NCI-H2196 treated with DMSO at 0.1 percent for 48 hours (cell line): ENCODE measurements around the gene CORO2B.

Source experiments
- DNase-seq: peaks from one replicate; lab custom pipeline; 2025; ENCODE audit not compliant: unreplicated experiment; lab: John Stamatoyannopoulos, UW

Gene CORO2B

GRCh38 chr15:68572309-68572708 is 6.5 kb upstream of the CORO2B start:
- no peak for DNase-seq

DNA sequence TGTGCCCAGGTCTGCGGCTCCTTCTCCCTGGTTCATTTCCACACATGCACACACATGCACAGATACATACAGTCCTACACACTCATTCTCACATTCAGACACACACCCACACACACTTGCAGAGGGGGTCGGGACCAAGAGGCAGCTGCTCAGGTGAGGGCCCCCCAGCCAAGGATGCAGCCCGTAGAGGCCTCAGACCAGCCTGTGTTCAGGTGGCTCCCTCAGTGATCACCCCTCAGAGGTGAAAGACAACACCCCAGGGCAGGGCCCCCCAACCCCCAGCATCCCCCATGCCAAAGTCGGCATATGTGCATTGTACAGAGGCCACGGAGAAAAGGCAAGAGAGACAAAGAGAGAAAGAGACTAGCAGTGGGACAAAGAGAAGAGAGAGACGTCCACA is 5.9 kb upstream of the CORO2B start:
- DNase-seq = no peak

GRCh38 chr15:68574046-68574445 is 4.7 kb upstream of the CORO2B start:
- DNase-seq = no peak

DNA sequence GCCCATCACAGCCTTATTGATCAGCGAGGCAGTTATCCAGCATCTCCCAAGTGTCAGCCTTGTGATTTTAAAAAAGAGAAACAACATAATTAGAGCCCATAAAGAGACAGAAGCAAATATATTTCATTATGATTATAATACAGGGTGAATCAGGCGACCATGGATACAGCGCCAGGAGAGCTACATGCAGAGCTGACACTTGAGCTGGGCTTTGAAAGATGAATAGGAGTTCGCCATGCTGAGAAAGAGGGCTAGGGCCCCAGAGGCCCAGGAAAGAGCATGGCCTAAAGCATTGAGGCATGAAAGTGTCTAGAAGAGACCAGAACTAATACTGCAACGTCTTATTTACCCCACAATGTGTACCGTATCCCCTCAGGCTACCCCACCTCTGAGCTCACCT is 4.2 kb upstream of the CORO2B start:
- DNase-seq = no peak

DNA sequence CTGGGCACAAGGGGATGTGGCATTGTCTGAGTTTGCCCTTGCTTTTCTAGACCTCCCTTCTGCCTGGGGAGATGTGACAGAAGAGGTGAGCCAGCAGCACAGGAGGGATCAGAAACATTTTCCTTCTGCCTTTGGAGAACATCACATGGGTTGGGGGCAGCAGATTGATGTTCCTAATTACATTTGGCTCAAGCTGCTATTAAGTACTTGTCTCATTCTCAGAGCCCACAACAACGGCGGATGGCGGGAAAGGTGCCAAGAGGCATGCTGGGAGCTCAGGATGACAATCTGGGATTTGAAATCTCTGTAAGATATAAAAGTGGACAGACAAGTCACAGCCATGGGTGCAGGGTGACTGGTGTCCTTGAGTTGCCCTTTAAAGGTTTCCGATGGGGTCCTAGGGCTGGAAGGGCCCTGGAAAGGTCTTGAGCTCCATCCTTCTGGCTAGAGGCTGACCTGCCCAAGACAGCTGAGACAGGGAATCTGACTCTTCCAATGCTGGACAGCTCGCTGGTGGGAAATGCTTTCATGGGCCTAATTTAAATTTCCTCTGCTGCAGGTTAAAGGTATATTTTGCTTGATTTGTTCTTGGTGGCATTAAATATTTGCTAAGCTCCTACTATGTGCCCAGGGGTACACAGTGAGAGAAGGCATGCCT is 2.4 kb upstream of the CORO2B start:
- no peak for DNase-seq

GRCh38 chr15:68578175-68578979 is 416 bp upstream of the CORO2B start:
- DNase-seq = peak; percentile 5

DNA sequence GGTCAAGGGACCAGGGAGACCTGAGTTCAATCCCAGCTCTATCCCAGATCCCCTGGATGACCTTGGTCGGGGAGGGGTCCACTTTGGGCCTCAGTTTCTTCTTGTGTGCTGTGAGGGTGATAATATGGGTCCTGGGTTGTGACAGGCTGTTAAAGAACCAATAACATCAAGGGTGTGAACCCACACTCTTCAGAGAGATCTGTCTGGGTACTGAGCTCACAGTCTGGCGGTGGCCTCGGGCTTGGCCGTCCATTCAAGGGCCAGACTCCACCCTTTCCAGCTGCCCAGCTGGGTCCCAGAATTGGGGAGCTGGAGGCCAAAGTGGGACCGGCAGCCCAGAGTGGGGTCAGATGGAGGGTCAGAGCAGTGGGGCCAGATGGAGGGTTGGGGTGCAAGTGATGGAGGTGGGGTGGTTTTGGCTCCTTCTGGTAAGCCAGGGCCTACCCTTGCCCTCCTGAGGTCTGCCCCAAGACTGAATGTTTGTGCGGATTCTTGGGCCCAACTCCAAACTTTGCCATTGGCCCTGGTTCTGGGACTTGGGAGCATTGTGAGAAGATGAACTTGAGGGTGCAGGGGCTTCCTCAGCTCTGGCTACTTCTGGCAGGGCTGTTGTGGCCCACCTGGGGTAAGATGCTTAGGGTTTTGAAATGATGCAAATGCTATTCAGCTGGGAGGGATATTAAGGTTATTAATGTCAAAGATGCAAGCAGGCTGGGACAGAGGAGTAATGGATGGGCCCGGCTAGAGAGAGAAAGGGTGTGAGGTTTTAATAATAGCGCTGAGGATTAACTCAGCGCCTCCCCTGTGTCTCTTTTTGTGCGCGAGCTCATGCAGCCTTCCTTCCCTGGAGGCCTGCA is 1.5 kb downstream of the CORO2B start:
- DNase-seq = no peak

DNA sequence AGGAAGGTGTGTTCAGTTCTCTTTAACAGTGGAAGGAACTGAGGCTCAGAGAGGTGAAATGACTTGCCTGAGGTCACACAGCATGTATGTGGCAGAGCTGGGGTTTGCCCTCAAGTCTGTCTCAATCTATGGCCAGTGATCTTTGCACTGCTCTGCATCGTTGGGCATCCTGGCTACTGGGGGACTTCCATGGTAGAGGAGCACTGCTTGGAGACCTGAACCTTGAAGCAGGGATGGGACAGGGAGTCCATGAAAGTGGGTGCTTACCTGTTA is 2.0 kb downstream of the CORO2B start:
- no peak for DNase-seq

GRCh38 chr15:68581725-68582124 is 2.9 kb downstream of the CORO2B start:
- no peak for DNase-seq

DNA sequence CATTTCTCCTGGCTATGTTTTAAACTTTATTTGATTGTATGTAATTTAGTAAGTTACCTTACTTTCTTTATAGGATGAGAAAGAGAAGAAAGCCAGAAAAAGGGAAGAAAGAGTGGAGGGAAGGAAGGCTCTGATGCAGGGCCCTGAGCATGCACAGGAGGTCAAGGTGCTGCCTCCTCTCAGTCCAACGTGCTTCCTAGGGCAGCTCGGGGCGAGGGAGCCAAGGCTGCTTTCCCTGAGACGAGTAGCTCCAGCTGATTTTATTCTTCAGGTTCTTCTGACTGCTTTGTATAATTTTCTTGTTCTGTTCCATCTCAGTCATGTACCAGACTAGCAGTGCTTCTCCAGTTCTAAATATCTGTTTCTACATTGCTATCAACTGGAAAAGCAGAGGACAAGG is 3.4 kb downstream of the CORO2B start:
- no peak for DNase-seq

- no peak for DNase-seq
These were observed 4.1 kb downstream of the CORO2B start for GRCh38 chr15:68582864-68583263.

- no peak for DNase-seq
These were observed 4.5 kb downstream of the CORO2B start for GRCh38 chr15:68583321-68583720.

DNA sequence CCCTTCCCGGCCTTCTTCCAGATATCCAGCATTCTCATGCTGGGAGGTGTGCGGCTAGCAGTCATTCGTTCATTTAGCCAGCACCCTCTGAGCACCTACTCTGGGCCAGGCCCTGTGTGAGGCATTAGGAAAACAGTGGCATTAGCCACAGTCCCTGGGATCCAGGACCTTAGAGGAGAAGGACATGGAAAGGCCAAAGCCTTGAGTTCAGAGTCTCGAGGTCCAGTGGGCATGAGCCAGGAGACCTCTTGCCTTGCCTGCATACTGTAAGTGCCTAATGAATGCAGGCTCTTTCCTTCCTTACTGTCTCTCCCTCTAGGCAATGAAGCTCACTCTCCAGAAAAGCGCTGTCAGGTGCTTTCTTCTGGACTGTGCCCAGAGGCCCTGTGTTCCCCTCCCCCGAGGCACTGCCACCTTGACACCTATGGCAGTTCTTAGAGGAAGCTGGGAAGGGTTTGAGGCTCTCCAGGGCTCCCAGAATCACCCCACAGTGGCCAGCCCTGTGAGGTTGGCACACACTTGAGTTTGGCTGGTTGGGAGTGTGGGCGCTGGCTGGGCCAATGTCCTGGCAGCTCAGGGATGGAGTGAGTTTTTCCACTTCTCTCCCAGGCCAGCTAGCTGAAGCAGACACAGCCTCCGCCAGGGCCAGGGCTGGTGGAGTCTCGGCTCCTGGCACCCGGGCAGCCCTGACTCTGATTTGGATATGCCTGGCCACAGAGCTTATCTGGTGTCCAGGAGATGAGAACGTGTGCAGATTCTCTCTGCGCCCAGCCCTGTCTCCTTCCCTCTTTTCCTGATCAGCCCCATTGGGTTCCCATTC is 5.4 kb downstream of the CORO2B start:
- no peak for DNase-seq

- DNase-seq = no peak
These were observed 6.2 kb downstream of the CORO2B start for GRCh38 chr15:68584756-68585573.

DNA sequence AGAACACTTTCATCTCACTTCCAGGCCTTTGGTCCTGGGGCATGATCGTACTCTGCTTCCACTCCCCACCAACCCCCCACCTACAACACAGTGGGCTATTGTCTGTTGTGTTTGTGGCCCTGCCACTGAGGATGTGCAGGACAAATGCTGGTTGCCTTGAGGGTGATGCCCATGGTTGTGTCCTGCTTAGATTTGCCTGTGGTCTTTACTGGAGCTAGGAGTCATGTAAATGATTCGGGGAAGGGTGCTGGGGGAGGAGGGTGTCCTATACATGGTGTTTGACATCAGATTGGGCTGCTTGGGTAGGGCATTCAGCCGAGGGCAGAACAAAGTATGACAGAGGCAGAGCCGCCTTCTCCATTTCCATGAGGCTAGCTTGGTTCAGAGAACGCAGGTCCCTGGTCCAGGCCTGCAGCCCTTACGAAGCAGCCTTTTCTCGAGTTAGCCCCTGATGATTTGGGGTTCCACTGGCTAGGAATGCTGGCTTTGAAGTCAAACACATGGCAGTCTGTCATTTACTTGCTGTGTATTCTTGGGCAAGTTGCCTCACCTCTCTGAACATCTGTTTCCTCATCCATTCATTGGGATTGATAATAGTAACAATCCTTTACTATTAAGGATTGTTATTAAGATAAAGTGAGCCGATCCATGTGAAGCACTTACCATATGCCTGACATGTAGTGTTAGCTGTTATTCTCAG is 6.9 kb downstream of the CORO2B start:
- DNase-seq = no peak

DNA sequence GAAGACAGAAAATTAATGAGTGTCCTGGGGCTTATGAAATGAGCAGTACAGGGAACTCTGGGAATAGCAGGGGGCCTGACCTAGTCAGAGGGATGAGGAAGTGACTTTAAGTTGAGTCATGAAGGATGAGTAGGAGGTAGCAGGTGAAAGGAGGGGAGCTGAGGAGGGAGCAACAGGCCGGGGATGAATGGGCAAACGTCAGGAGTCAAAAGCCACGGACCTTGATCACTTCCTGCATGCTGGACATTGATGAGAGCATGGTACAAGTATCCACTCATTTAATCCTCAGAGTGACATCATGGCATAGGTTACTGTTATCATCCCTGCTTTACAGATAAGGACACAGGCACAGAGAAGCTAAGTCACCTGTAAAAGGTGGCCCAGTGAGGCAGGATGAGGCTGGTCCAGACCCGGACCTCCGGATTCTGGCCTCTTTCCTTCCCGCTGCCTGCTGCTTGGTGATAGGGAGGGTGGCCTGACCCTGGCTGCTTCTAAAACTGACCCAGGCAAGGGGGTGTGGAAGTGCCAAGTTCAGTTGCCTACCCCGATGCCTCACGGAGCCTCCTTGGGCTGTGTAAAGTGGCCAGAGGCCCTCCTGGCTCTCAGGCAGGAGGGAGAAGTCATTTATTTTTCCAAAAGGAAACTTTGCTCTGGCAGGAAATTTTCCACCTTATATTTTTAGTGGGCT is 7.6 kb downstream of the CORO2B start:
- DNase-seq = no peak

DNA sequence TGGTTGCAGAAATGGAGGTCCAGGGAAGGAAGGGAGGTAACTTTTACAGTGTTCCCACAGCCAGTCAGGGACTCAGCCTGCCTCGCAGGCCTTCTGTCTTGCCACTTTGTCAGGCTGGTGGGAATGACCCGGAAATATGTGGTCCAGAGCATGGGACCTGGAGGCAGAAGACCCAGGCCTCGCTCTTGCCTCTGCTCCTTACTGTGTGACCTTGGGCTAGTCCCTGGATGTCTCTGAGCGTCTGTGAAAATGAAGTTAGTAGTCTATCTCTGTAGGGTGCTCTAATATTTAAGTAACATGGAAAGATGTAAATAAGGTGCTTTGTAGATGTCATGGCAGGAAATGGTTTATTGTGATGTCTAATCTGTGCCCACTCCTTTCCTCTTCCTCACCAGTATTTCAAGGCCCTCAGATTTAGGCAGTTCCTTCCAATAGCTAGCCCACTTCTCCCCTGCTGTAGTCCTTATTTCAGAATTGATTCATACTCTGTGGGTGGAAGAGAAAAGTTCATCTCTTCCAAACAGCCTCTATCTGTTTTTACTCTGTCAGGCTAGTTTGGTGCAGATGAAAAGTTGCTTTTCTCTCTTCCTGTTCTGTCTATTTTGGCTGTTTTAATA is 9.1 kb downstream of the CORO2B start:
- no peak for DNase-seq

DNA sequence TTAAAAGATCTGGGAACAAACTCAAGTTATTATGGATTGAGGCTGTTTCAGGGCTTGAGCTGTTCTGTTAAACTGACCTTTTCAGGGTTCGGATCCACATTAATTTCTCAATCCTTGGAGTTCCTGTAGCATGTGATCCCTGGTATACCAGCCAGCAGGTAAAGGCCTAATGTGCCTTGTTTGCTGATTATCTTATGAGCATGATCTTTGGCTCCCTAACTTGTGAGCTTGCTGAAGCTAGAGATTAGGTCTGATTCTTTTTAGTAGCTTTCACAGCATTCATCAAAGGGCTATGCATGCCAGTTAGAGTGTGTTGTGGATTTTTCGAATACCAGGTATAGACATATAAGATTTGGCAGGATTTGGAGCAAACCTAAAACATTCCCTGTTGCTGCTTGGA is 10.3 kb downstream of the CORO2B start:
- DNase-seq = no peak
